Superior temporal gyrus (tissue), 1 donor: ENCODE results near the gene CPEB4.

Experiments used
- DNase-seq: peaks from one replicate; pipeline ENCODE4 v3.0.0-alpha.2; 2016; ENCODE audit errors: extremely low spot score

CPEB4 gene

GRCh38 chr5:173913686-173914321 is 25.7 kb downstream of the CPEB4 start:
- peak; percentile 65 for DNase-seq

DNA sequence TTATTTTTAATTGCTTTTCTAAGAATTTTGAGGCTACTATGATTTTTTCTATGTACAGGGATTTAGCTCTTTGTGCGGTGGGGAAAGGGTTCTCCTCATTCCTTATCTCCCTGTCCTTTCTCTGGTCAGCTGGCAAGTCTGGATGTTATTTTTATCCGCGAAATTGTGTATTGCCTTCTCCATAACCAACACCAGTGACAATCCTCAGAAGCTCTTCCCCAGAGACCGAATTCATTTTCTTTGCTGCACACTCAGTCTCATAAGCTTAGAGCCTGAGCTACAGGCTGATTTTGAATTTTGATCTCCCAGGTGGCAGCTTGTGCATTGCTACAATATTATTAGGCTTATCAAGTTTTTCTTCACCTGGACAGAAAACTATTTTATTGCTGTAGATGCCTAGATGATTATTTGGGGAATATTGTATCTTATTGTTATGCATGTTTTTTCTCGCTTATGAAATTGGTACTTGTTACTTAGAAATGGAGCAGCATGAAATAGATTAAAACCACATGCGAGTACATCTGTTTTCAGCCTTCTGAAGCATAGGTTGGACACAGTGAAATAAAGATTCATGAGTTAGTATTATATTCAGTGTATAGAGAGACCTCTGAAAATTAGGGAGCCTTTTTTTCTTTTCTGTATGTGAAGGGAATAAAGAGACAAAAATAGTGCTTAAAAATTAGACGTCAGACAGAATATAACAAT is 27.3 kb downstream of the CPEB4 start:
- peak; percentile 73 for DNase-seq

DNA sequence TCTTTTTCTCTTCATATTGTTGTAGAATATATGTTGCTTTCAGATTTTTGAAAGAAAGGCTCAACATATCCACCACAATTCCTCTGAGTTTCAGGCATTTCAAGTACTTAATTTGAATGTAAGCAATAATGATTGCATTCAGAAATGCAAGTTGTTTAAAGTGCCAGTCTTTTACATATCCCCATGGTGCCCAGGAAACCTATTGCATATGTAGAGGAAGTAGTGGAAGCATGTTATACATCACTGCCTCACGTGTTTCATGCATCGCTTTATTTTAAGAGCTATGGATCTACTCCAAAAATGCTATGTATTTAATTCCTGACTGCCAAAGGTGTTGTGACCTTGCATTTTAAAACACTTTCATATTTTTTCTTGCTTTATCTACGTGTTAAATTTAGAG is 28.1 kb downstream of the CPEB4 start:
- peak; percentile 69 for DNase-seq

DNA sequence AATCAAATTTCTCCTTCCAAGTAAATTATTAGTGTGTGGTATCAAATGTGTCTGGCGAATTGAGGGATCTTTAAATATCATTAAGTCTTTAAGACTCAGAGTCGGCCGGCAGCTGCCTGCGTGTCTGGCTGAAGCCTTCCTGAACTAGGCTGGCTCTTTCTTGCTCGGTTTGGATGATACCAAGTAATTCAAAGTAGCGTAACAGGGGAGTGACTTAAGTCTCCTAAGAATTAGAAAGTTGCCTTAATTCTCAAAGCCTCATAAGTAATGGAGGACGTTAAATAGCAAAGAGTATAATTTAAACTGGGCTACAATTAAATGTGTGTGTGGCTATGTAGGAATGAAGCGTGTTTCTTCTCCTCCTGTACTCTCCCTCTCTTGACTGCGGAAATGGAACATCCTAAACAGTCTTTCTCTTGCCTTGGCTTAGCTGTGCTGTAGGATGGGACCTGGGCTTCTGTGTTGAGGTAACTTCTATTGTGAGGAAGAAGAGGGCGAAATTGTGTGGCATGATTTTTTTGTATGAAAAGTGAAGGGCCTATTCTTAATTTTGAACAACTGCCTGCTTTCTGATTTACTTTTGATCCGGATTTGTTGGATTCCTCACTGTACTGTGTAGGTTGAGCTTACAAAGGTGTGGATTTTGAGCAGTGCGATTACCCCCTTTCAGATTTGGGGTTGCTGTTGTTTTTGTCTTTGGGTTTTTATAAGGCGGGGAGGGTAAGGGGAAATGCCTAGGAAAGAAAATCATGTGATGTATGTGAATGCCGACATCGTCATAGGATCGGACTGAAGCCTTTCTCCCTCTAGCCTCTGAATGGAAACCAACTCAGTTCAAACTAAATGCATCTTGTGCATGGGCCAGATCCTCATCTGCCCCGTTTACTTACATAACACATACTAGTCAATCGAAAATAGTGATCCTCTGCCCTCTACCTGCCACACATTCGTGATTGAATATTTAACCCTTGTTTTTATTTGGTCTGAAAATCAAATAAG is 29.9 kb downstream of the CPEB4 start:
- peak; percentile 87 for DNase-seq

DNA sequence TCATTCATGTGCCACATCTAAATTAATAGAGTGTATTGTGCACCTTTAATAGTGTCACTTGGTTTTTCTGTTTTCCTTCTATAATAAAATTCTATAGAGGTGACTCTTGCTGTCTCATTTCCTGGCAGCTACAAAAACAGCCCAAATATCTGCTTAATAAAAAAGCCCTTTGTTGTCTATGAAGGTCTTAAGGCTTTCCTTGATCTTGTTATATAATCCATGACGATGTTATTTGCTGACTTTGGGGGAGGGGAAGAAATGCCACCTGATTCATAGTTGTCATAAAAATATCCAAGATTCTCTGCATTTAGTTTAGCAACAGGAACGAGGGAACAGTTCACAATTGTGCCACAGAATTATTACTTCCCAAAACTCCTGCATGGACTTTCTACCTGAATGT is 31.3 kb downstream of the CPEB4 start:
- DNase-seq, result peak; percentile 45

- peak; percentile 52 for DNase-seq
These were observed 32.0 kb downstream of the CPEB4 start for GRCh38 chr5:173920024-173920753.

GRCh38 chr5:173920866-173921555 is 32.9 kb downstream of the CPEB4 start:
- DNase-seq, result no peak

DNA sequence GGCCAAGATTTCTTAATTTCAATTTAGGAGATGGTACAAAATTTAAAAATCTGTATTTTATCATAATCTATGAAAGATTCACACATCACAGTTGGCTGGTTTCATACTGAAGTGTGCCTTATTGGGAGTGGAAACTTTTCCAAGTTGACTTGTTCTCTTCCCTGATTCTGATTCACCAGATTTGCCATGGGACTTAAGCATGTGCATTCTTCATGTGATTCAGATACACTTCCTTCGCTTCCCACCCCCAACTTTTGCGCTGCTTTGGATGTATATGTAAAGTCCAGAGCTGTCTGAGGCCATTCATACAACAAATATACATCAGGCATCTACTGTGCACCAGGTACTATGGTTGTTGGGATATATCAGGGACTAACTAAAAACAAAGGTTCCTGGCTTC is 34.4 kb downstream of the CPEB4 start:
- no peak for DNase-seq

- DNase-seq, result no peak
These were observed 35.3 kb downstream of the CPEB4 start for GRCh38 chr5:173923218-173924095.

- DNase-seq, result peak; percentile 13
These were observed 36.8 kb downstream of the CPEB4 start for GRCh38 chr5:173924899-173925298.

GRCh38 chr5:173925449-173926071 is 37.4 kb downstream of the CPEB4 start:
- peak; percentile 79 for DNase-seq

DNA sequence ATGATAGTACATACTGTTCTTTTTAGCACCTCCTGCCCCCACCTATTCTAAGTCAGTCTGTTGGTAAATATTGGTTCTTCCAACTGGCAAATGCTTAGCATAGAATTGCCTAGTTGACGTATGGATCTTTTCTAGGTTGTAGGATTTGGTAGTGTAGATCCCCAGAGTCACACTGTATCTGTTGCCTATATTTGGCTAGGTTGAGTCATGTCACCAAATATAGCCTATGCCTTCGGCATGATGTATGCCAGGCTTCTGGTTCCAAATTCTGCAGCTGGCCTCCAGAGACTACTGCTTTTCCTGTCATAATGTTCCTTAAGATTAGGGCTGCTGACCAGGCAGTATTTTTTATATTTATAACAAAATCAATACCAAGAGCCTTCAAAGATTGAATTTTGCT is 38.2 kb downstream of the CPEB4 start:
- DNase-seq, result peak; percentile 79

- no peak for DNase-seq
These were observed 40.9 kb downstream of the CPEB4 start for GRCh38 chr5:173928871-173929574.

- DNase-seq, result no peak
These were observed 44.6 kb downstream of the CPEB4 start for GRCh38 chr5:173932695-173933139.

DNA sequence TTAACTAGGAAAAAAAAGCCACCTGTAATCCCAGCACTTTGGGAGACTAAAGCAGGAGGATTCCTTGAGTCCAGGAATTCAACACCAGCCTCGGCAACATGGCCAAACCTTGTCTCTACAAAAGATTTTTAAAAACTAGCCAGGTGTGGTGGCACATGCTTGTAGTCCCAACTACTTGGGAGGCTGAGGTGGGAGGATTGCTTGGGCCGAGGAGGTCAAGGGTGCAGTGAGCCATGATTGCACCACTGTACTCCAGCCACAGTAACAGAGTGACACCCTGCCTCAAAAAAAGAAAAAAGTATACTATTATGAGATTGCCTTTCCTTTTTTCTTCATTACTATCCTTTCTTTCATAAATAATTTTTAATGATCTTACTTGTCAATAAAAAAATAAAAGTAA is 45.8 kb downstream of the CPEB4 start:
- DNase-seq, result no peak

DNA sequence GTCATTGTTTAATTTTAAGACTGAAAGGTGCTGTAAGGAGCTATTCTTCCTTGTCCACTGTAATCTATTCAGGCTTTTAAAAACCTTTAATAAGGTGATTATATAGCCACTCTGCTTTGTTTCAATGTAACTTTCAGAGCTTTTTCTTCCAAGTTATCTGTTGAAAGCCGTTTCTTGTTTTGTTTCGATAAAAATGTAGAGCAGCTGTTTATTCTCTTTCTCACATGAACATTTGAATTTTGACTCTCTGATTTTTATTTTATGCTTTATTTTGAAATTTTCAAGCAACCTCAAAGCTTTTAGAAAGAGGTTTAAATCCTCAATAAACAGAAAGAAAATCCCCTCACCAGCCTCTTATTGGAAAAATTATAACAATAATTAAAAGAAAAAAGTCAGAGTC is 47.2 kb downstream of the CPEB4 start:
- no peak for DNase-seq

- DNase-seq, result no peak
These were observed 52.1 kb downstream of the CPEB4 start for GRCh38 chr5:173940269-173940668.

GRCh38 chr5:173941102-173941501 is 53.0 kb downstream of the CPEB4 start:
- no peak for DNase-seq
